Stimulated activated naive B cell treated with anti-CD40 and anti-IgM and Interleukin-4, amounts not matched to agents 10 μg/mL and 1 μg/mL and 100 μg/mL, for 72 hours (primary cell): ENCODE data around the gene ZNF274.
"Not testable (repeated sequence)": the region's sequence is repeated elsewhere in the genome, so short reads cannot be mapped to it uniquely, and the experiment has no call there.

Experiments used
- ATAC-seq, 2 donors: fragments of 150-1000 bp; cut with Tn5 transposase; replicated peaks; 2 replicates each; pipeline ENCODE4 v1.10.0; 2021; ENCODE audit warnings: moderate library complexity in 1 of 2
- DNase-seq: peaks from one replicate; pipeline ENCODE4 v3.0.0; 2021
- H3K27ac Mint-ChIP-seq: one replicate; pipeline ENCODE4 v1.8.0; 2022; ENCODE audit warnings: mild to moderate bottlenecking, mixed read lengths
- H3K27me3 Mint-ChIP-seq, 2 donors: one replicate each; pipeline ENCODE4 v1.8.0; 2022; ENCODE audit warnings: mixed read lengths in 2 of 2
- H3K36me3 Mint-ChIP-seq, 2 donors: one replicate each; pipeline ENCODE4 v1.8.0; 2022; ENCODE audit warnings: mixed read lengths in 2 of 2, mild to moderate bottlenecking in 1 of 2
- H3K4me1 Mint-ChIP-seq, 2 donors: one replicate each; pipeline ENCODE4 v1.8.0; 2022; ENCODE audit warnings: mixed read lengths in 2 of 2, mild to moderate bottlenecking in 1 of 2
- H3K4me3 Mint-ChIP-seq, 2 donors: one replicate each; pipeline ENCODE4 v1.8.0; 2022; ENCODE audit warnings: mild to moderate bottlenecking in 2 of 2, mixed read lengths in 2 of 2, moderate library complexity in 1 of 2
- H3K9me3 Mint-ChIP-seq, 2 donors: one replicate each; pipeline ENCODE4 v1.8.0; 2022; ENCODE audit warnings: mixed read lengths in 2 of 2, mild to moderate bottlenecking in 1 of 2

The ZNF274 gene

DNA sequence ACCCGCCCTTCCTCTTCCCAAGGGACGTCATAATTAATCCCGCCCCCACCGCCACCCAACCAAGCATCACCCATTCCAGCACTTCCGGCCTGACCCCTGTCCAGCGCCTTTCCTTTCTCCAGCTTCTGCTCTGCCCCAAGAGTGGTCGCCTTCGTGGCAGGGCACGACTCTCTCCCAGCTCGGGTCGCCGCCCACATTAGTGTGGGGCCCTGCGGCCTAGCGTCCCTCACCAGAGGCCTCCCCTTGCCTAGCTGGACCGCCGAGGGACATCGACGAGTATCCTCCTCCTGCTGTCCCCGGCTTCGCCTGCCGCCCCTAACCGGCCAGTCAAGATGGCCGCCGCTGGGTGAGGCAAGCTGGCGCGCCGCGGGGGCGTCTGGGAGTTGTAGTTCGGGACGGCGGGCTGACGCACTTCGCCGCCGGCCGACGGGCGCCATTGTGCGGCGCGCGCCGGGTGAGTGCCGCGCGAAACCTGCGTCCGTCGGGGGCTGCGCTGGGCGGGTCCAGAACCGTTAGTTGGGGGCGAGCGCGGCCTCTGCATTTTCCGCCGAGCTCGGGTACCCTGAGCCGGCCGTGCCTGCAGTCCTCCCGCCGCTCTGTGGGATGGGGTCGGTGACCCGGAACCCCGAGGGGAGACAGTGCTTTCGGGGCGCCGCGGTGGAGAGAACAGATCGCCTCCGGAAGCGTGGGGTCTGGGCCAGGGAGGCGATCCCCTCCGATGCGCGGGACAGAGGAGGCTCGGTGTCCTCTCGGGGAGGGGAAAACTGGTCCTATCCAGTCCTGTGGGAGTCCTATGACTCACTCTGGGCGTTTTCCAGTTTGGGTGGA lies at the start of gene ZNF274:
Gene ZNF274 (plus strand): TSS at position 73 of the 828 bp plus-strand sequence. CDS start 905 bp downstream, outside the sequence.
- peak; percentile 89 to 92 for ATAC-seq
- DNase-seq, result peak; percentile 93
- no peaks in the 10 kb centered on the region for H3K27me3 Mint-ChIP-seq
- peak within 1 kb of the TSS; percentile 100 for H3K27ac Mint-ChIP-seq
- peaks cover 11 to 27% of the 10 kb centered on the region in 2 donors for H3K4me1 Mint-ChIP-seq
- peaks cover 13 to 22% of the 10 kb centered on the region in 2 donors for H3K9me3 Mint-ChIP-seq
- H3K4me3 Mint-ChIP-seq, result peak within 1 kb of the TSS; percentile 89 to 96
- peaks cover 43 to 68% of the 10 kb centered on the region in 2 donors for H3K36me3 Mint-ChIP-seq

DNA sequence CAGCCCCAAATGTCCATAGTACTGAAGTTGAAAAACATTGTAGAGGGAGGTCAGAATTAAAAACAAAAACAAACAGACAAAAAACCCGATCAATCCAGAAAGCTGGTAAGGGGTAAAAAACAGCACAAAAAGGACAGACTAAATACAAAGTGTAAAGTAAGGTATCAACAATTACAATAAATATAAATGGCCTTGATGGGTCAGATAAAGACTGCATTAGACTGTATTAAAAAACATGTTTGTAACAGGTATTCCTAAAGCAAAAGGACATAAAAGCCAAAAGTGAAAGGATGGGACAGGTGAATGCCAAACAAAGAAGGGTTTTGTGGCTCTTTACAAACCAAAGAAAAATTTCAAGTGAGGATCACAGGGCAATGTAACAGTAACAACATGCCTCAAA lies 48.6 kb upstream of the ZNF274 start:
- H3K27ac Mint-ChIP-seq, result no peak overlapping the region
- H3K36me3 Mint-ChIP-seq, result peaks cover 87 to 92% of the 10 kb centered on the region in 2 donors
- no peaks in the 10 kb centered on the region for H3K27me3 Mint-ChIP-seq
- H3K4me3 Mint-ChIP-seq, result no peak overlapping the region
- DNase-seq, result no peak
- H3K4me1 Mint-ChIP-seq, result no peaks in the 10 kb centered on the region
- no peak for ATAC-seq
- peaks cover 35 to 37% of the 10 kb centered on the region in 2 donors for H3K9me3 Mint-ChIP-seq

DNA sequence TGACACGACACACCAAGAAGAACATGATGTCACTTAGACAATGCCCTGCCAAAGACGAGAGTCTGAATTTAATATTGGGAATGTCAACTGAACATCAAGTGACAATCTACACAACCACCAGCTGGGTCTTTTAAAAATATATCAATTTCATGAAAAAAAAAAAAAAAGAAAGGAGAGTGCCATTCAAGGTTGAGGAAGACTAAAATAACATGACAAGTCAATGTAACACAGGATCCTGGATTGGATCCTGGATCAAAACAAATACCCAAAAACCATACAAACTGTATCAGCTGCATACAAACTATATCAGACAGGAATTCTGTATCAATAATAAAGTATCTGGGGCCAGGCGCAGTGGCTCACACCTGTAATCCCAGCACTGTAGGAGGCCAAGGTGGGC lies 37.0 kb upstream of the ZNF274 start:
- Mint-ChIP-seq H3K9me3 (peaks cover 8 to 11% of the 10 kb centered on the region in 2 donors), H3K4me3 (no peak overlapping the region), H3K27me3 (no peaks in the 10 kb centered on the region), H3K36me3 (peaks cover 39 to 46% of the 10 kb centered on the region in 2 donors), H3K27ac (no peak overlapping the region), H3K4me1 (peaks cover 6 to 12% of the 10 kb centered on the region in 2 donors)
- ATAC-seq (no peak), DNase-seq (no peak)

DNA sequence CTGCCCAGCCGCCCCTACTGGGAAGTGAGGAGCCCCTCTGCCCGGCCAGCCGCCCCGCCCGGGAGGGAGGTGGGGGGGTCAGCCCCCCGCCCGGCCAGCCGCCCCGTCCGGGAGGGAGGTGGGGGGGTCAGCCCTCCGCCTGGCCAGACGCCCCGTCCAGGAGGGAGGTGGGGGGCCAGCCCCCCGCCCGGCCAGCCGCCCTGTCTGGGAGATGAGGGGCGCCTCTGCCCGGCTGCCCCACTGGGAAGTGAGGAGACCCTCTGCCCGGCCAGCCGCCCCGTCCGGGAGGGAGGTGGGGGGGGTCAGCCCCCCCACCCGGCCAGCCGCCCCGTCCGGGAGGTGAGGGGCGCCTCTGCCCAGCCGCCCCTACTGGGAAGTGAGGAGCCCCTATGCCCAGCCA lies 35.4 kb upstream of the ZNF274 start:
- H3K9me3 Mint-ChIP-seq, H3K27me3 Mint-ChIP-seq, H3K27ac Mint-ChIP-seq, H3K4me3 Mint-ChIP-seq, DNase-seq, ATAC-seq: not testable (repeated sequence)
- Mint-ChIP-seq H3K4me1 (peaks cover 6 to 17% of the 10 kb centered on the region in 2 donors), H3K36me3 (peaks cover 25 to 30% of the 10 kb centered on the region in 2 donors)

DNA sequence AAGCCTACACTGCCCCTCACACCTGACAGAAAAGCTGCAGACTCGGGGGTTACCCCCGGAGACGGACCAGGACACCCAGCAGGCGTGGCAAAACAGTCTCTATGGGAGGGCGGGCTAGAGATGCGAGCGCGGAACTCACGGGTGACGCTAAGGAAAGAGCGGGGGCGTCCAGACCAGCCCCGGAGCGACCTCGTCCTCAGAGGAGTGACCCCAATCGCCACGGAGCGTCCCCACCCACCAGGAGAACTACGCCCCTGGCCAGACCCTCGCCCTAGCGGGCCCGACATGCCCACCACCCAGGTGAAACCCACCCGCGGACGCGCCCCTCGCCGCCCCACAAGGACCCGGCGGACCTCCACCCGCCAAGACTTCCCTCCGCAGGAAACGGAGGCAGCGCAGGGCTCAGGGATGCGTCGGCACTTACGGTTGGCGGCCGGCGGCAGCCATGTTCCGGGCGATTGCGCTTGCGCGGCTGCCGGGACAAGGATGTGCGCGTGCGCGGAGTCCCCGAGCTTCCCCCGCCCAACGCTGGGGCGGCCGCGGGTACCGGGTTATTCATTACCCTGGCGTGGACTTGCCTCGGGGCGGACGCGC lies 32.4 kb upstream of the ZNF274 start, which contains the start of gene ZNF329:
Gene ZNF329 (minus strand): TSS at position 462 of the 594 bp plus-strand sequence. CDS start 21,286 bp downstream, outside the sequence.
- peak; percentile 80 to 83 for ATAC-seq
- Mint-ChIP-seq H3K4me1 (peaks cover 9 to 38% of the 10 kb centered on the region in 2 donors), H3K36me3 (peaks cover 13 to 18% of the 10 kb centered on the region in 2 donors), H3K4me3 (peak within 1 kb of the TSS; percentile 92 to 94), H3K27me3 (no peaks in the 10 kb centered on the region), H3K9me3 (peaks cover 4 to 7% of the 10 kb centered on the region in 2 donors), H3K27ac (peak within 1 kb of the TSS; percentile 95)
- DNase-seq, result peak; percentile 92

DNA sequence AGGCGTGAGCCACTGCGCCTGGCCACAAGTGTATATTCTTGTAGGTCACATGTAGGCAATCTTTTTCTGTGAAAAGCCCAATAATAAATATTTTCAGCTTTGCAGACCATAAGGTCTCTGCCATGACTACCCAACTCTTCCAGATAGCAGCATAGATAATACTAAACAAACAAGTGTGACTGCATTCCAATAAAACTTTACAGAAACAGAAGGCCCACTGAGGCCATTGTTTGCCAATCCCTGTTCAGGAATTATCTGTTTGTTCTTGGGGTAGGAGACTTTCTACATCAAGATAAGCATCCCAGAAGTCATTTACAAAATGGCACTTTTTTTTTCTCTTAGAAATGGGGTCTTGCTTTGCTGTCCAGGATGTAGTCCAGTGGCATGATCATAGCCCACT lies 29.5 kb upstream of the ZNF274 start:
- peaks cover 0 to 3% of the 10 kb centered on the region in 2 donors for H3K9me3 Mint-ChIP-seq
- peaks cover 9 to 41% of the 10 kb centered on the region in 2 donors for H3K4me1 Mint-ChIP-seq
- H3K27ac Mint-ChIP-seq, result no peak overlapping the region
- no peak for ATAC-seq
- peaks cover 3 to 11% of the 10 kb centered on the region in 2 donors for H3K36me3 Mint-ChIP-seq
- no peaks in the 10 kb centered on the region for H3K27me3 Mint-ChIP-seq
- no peak for DNase-seq
- H3K4me3 Mint-ChIP-seq, result peak overlapping the region; percentile 84 to 91

DNA sequence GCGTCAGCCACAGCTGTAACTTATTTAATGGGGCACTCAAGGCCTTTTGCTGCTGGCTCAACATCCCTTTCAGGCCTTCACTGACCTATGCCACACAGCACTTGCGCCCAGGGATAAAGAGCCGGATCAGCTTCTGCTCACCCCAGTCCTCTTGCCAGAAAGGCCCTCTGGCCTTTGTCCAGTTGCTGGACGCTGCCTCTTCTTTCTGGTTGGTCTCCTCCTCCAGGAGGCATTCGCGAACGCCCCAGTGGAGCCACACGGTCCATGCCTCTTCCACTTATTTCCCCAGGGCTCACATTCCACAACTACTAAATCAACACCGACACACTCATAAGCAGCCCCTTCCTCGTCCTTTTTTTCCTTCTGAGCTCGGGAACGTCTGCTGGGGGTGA lies 28.6 kb upstream of the ZNF274 start:
- ATAC-seq (no peak), DNase-seq (no peak)
- peaks cover 3 to 9% of the 10 kb centered on the region in 2 donors for H3K36me3 Mint-ChIP-seq
- H3K27me3 Mint-ChIP-seq, result no peaks in the 10 kb centered on the region
- H3K27ac Mint-ChIP-seq, result peak overlapping the region; percentile 90
- peaks cover 8 to 39% of the 10 kb centered on the region in 2 donors for H3K4me1 Mint-ChIP-seq
- H3K9me3 Mint-ChIP-seq, result peaks cover 0 to 2% of the 10 kb centered on the region in 2 donors
- peak overlapping the region; percentile 84 to 91 for H3K4me3 Mint-ChIP-seq

DNA sequence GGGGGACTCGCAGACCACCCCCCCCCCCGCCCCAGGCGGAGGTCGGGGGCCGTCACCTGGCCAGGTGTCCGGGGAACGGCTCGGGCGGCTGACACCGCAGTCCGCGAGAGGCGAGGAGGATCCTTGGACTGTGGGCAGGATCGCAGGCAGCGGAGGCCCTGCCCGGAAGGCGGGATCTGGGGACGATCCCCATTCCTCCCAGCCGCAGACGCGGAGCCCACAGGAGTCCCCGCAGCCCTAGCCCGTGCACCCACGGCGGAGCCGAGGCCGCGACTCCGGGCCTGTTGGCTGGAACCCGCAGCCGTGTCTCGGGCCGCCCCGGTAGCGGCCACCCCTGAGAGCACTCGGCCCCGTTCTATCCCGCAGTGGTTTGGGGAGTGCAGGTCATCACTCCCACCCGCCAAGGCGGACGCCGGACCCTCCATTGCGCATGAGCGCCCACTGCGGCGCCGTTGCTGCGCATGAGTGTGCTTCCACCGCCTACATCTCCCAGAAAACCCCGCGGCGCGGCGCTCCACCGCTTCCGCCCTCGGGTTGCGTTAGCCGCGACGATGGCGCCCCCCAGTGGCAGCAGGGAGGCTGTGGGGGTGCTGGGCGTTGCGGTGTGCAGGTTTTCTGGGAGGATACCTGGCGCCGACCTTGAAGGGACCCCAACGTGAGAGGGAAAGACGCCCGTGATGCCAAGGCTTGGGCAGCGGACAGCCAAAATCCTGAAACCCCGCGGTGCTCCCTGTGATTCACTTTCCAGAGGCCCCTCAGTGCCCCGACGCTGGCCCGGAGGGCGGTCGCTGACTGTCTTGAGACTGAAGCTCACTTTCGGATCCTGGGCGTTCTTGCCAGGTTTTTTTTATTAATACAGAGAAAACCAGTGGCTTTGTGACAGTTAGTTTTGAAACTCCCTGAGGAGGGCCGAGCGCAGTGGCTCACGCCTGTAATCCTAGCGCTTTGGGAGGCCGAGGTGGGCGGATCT lies 27.9 kb upstream of the ZNF274 start:
- ATAC-seq (peak; percentile 79 to 83), DNase-seq (peak; percentile 93)
- peaks cover 3 to 32% of the 10 kb centered on the region in 2 donors for H3K4me1 Mint-ChIP-seq
- H3K27ac Mint-ChIP-seq, result peak overlapping the region; percentile 90
- H3K27me3 Mint-ChIP-seq, result no peaks in the 10 kb centered on the region
- H3K36me3 Mint-ChIP-seq, result peaks cover 0 to 2% of the 10 kb centered on the region in 2 donors
- no peaks in the 10 kb centered on the region for H3K9me3 Mint-ChIP-seq
- peak overlapping the region; percentile 84 to 91 for H3K4me3 Mint-ChIP-seq

DNA sequence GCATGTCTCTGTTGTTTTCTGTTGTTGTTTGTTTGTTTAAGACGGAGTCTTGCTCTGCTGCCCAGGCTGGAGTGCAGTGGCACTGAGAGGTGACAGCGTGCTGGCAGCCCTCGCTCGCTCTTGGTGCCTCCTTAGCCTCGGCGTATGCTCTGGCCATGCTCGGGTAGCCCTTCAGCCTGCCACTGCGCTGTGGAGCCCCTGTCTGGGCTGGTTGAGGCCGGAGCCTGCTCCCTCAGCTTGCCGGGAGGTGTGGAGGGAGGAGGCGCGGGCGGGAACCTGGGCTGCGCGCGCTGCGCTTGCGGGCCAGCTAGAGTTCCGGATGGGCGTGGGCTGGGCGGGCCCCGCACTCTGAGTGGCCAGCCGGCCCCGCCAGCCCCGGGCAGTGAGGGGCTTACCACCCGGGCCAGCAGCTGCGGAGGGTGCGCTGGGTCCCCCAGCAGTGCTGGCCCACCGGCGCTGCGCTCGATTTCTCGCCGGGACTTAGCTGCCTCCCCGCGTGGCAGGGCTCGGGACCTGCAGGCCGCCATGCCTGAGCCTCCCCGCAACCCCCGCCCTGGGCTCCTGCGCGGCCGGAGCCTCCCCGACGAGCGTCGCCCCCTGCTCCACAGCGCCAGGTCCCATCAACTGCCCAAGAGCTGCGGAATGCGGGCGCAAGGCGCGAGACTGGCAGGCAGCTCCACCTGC lies 25.7 kb upstream of the ZNF274 start:
- H3K4me1 Mint-ChIP-seq, result peaks cover 3 to 27% of the 10 kb centered on the region in 2 donors
- peaks cover 0 to 1% of the 10 kb centered on the region in 2 donors for H3K27me3 Mint-ChIP-seq
- no peak for ATAC-seq
- no peak for DNase-seq
- peaks cover 0 to 4% of the 10 kb centered on the region in 2 donors for H3K36me3 Mint-ChIP-seq
- H3K27ac Mint-ChIP-seq, result peak overlapping the region; percentile 44
- peaks cover 4% of the 10 kb centered on the region in 2 donors for H3K9me3 Mint-ChIP-seq
- no peak overlapping the region for H3K4me3 Mint-ChIP-seq

DNA sequence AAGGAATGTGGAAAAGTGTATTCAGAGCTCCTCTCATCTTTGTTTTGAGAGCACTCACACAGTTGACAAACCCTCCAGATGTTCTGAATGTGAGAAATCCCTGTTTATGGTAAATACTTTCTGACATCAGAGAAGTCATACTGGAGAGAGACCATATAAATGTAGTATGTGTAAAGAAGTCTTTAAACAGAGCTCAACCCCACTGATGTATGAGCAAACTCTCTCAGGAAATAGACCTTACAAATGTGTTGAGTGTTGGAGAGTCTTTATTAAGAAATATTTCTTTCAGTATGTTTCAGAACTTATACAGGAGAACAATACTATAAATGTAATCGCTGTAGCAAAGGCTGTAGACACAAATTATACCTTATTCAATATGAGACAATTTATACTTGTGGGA lies 16.6 kb upstream of the ZNF274 start:
- Mint-ChIP-seq H3K4me1 (no peaks in the 10 kb centered on the region), H3K4me3 (no peak overlapping the region), H3K27ac (no peak overlapping the region), H3K27me3 (peaks cover 7 to 10% of the 10 kb centered on the region in 2 donors), H3K9me3 (peaks cover 32 to 38% of the 10 kb centered on the region in 2 donors), H3K36me3 (peaks cover 20 to 23% of the 10 kb centered on the region in 2 donors)
- no peak for ATAC-seq
- DNase-seq, result no peak

DNA sequence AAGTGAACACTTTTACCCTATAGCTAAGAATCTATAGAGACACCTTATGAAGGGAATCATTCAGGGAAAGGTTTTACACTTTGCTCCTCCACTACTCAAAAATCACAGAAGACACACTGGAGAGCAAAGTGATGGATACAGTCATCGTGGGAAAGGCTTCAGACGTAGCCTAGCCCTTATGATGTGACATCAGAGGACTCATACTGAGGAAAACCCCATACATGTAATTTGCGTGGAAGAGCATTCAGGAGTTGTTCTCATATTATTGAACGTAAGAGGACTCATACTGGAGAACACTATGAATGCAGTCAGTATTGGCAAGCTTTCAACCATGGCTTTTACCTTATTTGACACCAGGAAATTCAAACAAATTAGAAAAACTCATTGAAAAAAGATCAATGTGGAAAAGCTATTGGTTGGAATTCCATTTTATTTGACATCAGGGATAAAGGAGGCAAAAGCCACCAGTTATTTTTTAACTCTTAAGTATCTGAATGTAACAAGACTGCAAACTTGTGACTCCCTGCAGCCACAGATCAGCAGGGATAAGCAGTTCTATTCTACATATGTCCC lies 16.1 kb upstream of the ZNF274 start:
- no peak overlapping the region for H3K4me3 Mint-ChIP-seq
- H3K4me1 Mint-ChIP-seq, result no peaks in the 10 kb centered on the region
- ATAC-seq (no peak), DNase-seq (no peak)
- H3K27me3 Mint-ChIP-seq, result peaks cover 7 to 10% of the 10 kb centered on the region in 2 donors
- H3K36me3 Mint-ChIP-seq, result peaks cover 20 to 23% of the 10 kb centered on the region in 2 donors
- peaks cover 31 to 37% of the 10 kb centered on the region in 2 donors for H3K9me3 Mint-ChIP-seq
- H3K27ac Mint-ChIP-seq, result no peak overlapping the region

DNA sequence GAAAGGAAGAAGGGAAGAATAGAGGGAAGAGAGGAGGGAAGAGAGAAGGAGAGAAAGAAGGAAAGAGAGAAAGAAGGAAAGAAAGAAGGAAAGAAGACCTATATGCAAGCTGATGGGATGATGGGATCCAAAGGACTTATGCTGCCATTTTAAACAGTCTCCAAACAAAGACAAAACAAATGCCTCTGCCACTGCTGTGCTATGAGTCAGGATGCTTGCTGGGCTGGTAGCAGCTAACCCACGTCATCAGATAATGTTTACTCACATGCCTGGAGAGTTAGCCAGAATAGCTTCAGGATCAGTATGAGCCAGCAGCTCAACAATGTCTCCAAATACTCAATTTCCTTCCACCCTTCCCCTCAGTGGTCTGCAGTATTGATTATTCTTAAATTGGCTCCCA lies 12.0 kb upstream of the ZNF274 start:
- DNase-seq (no peak), ATAC-seq (no peak)
- peaks cover 29 to 30% of the 10 kb centered on the region in 2 donors for H3K9me3 Mint-ChIP-seq
- no peak overlapping the region for H3K27ac Mint-ChIP-seq
- no peaks in the 10 kb centered on the region for H3K4me1 Mint-ChIP-seq
- H3K27me3 Mint-ChIP-seq, result peaks cover 0 to 8% of the 10 kb centered on the region in 2 donors
- peaks cover 14 to 24% of the 10 kb centered on the region in 2 donors for H3K36me3 Mint-ChIP-seq
- H3K4me3 Mint-ChIP-seq, result no peak overlapping the region
